Activated CD8-positive, alpha-beta T cell treated with anti-CD3 and anti-CD28 coated beads, Interleukin-2, amount 10 ng/mL, durations not matched to agents 7 days and 5 days (primary cell): ENCODE measurements around the gene PLBD1. TPM values are rescaled to one million over a fixed set of nuclear protein-coding genes. Genes with fewer than 3 reads are reported as not detected.
A peak's percentile ranks its signal among the peaks of the same experiment; 100 is the strongest.

Experiments
- ATAC-seq: fragments of 150-1000 bp; cut with Tn5 transposase; one replicate; pipeline ENCODE4 v1.10.0; 2021; ENCODE audit warnings: moderate library complexity
- CTCF ChIA-PET: fragments of 350-600 bp; sonication (Branson Sonifier 250); formaldehyde crosslinking; loops from one replicate; lab custom pipeline; 2021; ENCODE audit warnings: antibody characterized with exemption; lab: Charles Lee
- POLR2A ChIA-PET: fragments of 350-600 bp; sonication (Branson Sonifier 250); formaldehyde crosslinking; loops from one replicate; lab custom pipeline; 2021; ENCODE audit warnings: antibody characterized with exemption; lab: Charles Lee
- DNase-seq: peaks from one replicate; pipeline ENCODE4 v3.0.0-alpha.2; 2020
- H3K27ac Mint-ChIP-seq: one replicate; pipeline ENCODE4 v1.8.0; 2021; ENCODE audit warnings: mild to moderate bottlenecking, mixed read lengths
- H3K27me3 Mint-ChIP-seq: one replicate; pipeline ENCODE4 v1.8.0; 2021; ENCODE audit warnings: low read depth, mixed read lengths
- H3K36me3 Mint-ChIP-seq: one replicate; pipeline ENCODE4 v1.8.0; 2021; ENCODE audit warnings: low read depth, mixed read lengths
- H3K4me1 Mint-ChIP-seq: one replicate; pipeline ENCODE4 v1.8.0; 2021; ENCODE audit warnings: low read depth, mixed read lengths
- H3K4me3 Mint-ChIP-seq: one replicate; pipeline ENCODE4 v1.8.0; 2021; ENCODE audit warnings: mild to moderate bottlenecking, mixed read lengths
- H3K9me3 Mint-ChIP-seq: one replicate; pipeline ENCODE4 v1.8.0; 2022; ENCODE audit warnings: mixed read lengths; ENCODE audit not compliant: insufficient read depth
- total RNA-seq, 2 experiments: library from RNA; stranded (reverse); gene quantifications; one replicate each; pipeline ENCODE4 v1.2.3, GENCODE V29; 2021

Gene PLBD1
- total RNA-seq, 2 experiments from 2014 or later: not detected

- DNase-seq (no peak), ATAC-seq (no peak)
- Mint-ChIP-seq H3K36me3 (no peaks in the 10 kb centered on the region), H3K4me1 (no peaks in the 10 kb centered on the region), H3K4me3 (no peak overlapping the region), H3K27ac (no peak overlapping the region), H3K9me3 (no peaks in the 10 kb centered on the region), H3K27me3 (no peaks in the 10 kb centered on the region)
- ChIA-PET POLR2A (no interaction called here), CTCF (interaction anchor here (1.0 kb wide), 1 partner anchor 132 kb away, joined by 3 read pairs; no protein-coding TSS in a partner anchor)
Observed at GRCh38 chr12:14532152-14532551, 35.5 kb downstream of the PLBD1 start.

GRCh38 chr12:14525964-14526363 lies 41.7 kb downstream of the PLBD1 start:
- Mint-ChIP-seq H3K27me3 (no peaks in the 10 kb centered on the region), H3K36me3 (no peaks in the 10 kb centered on the region), H3K27ac (no peak overlapping the region), H3K4me1 (no peaks in the 10 kb centered on the region), H3K4me3 (no peak overlapping the region), H3K9me3 (peaks cover 28% of the 10 kb centered on the region)
- DNase-seq (no peak), ATAC-seq (no peak)
- ChIA-PET POLR2A (no interaction called here), CTCF (no interaction called here)

GRCh38 chr12:14521822-14522221 lies 45.9 kb downstream of the PLBD1 start:
- ChIA-PET CTCF (no interaction called here), POLR2A (no interaction called here)
- no peak for ATAC-seq
- no peak for DNase-seq
- H3K9me3 Mint-ChIP-seq: peaks cover 28% of the 10 kb centered on the region
- no peak overlapping the region for H3K4me3 Mint-ChIP-seq
- no peaks in the 10 kb centered on the region for H3K27me3 Mint-ChIP-seq
- H3K4me1 Mint-ChIP-seq: no peaks in the 10 kb centered on the region
- H3K36me3 Mint-ChIP-seq: no peaks in the 10 kb centered on the region
- no peak overlapping the region for H3K27ac Mint-ChIP-seq

GRCh38 chr12:14514946-14515345 lies 52.7 kb downstream of the PLBD1 start:
- H3K27ac Mint-ChIP-seq: no peak overlapping the region
- no peak overlapping the region for H3K4me3 Mint-ChIP-seq
- ATAC-seq: no peak
- CTCF ChIA-PET: no interaction called here
- DNase-seq: no peak
- no peaks in the 10 kb centered on the region for H3K36me3 Mint-ChIP-seq
- POLR2A ChIA-PET: no interaction called here
- H3K27me3 Mint-ChIP-seq: peaks cover 3% of the 10 kb centered on the region
- H3K4me1 Mint-ChIP-seq: no peaks in the 10 kb centered on the region
- no peaks in the 10 kb centered on the region for H3K9me3 Mint-ChIP-seq

- Mint-ChIP-seq H3K9me3 (no peaks in the 10 kb centered on the region), H3K27me3 (peaks cover 3% of the 10 kb centered on the region), H3K36me3 (no peaks in the 10 kb centered on the region), H3K4me1 (no peaks in the 10 kb centered on the region), H3K27ac (no peak overlapping the region), H3K4me3 (no peak overlapping the region)
- DNase-seq (no peak), ATAC-seq (no peak)
- CTCF ChIA-PET: interaction anchor here (0.6 kb wide), 2 partner anchors 11 to 77 kb away, joined by 3 read pairs; no protein-coding TSS in a partner anchor
- POLR2A ChIA-PET: no interaction called here
Observed at GRCh38 chr12:14514154-14514842, 53.4 kb downstream of the PLBD1 start.

- H3K27ac Mint-ChIP-seq: no peak overlapping the region
- no peak overlapping the region for H3K4me3 Mint-ChIP-seq
- H3K27me3 Mint-ChIP-seq: peaks cover 3% of the 10 kb centered on the region
- CTCF ChIA-PET: no interaction called here
- POLR2A ChIA-PET: no interaction called here
- ATAC-seq: no peak
- H3K9me3 Mint-ChIP-seq: no peaks in the 10 kb centered on the region
- DNase-seq: no peak
- H3K36me3 Mint-ChIP-seq: peaks cover 2% of the 10 kb centered on the region
- H3K4me1 Mint-ChIP-seq: no peaks in the 10 kb centered on the region
Observed at GRCh38 chr12:14510574-14510973, 57.1 kb downstream of the PLBD1 start.

- no peak overlapping the region for H3K4me3 Mint-ChIP-seq
- no peaks in the 10 kb centered on the region for H3K27me3 Mint-ChIP-seq
- ChIA-PET POLR2A (interaction anchor here (0.6 kb wide), 1 partner anchor 14 kb away, joined by 3 read pairs; no protein-coding TSS in a partner anchor), CTCF (interaction anchor here (1.7 kb wide), 1 partner anchor 268 kb away, joined by 4 read pairs; no protein-coding TSS in a partner anchor)
- ATAC-seq (no peak), DNase-seq (no peak)
- no peak overlapping the region for H3K27ac Mint-ChIP-seq
- H3K4me1 Mint-ChIP-seq: no peaks in the 10 kb centered on the region
- H3K9me3 Mint-ChIP-seq: no peaks in the 10 kb centered on the region
- peaks cover 29% of the 10 kb centered on the region for H3K36me3 Mint-ChIP-seq
Observed at GRCh38 chr12:14505626-14506596, 61.8 kb downstream of the PLBD1 start.

- no peak overlapping the region for H3K4me3 Mint-ChIP-seq
- H3K4me1 Mint-ChIP-seq: no peaks in the 10 kb centered on the region
- CTCF ChIA-PET: no interaction called here
Observed at GRCh38 chr12:14495326-14495725, 72.4 kb downstream of the PLBD1 start.

GRCh38 chr12:14482886-14483285 lies 84.8 kb downstream of the PLBD1 start:
- no peaks in the 10 kb centered on the region for H3K27me3 Mint-ChIP-seq
- ATAC-seq (no peak), DNase-seq (no peak)
- CTCF ChIA-PET: no interaction called here
- H3K4me1 Mint-ChIP-seq: no peaks in the 10 kb centered on the region
- H3K9me3 Mint-ChIP-seq: no peaks in the 10 kb centered on the region
- peaks cover 87% of the 10 kb centered on the region for H3K36me3 Mint-ChIP-seq
- POLR2A ChIA-PET: no interaction called here
- no peak overlapping the region for H3K27ac Mint-ChIP-seq
- H3K4me3 Mint-ChIP-seq: no peak overlapping the region

More at GRCh38 chr12:14495326-14495725, 72.4 kb downstream of the PLBD1 start:
- ATAC-seq (no peak), DNase-seq (no peak)
- Mint-ChIP-seq H3K9me3 (no peaks in the 10 kb centered on the region), H3K27ac (no peak overlapping the region), H3K36me3 (peaks cover 85% of the 10 kb centered on the region), H3K27me3 (no peaks in the 10 kb centered on the region)
- POLR2A ChIA-PET: no interaction called here

GRCh38 chr12:14482361-14482760 lies 85.3 kb downstream of the PLBD1 start:
- no peaks in the 10 kb centered on the region for H3K4me1 Mint-ChIP-seq
- no peak overlapping the region for H3K4me3 Mint-ChIP-seq
- CTCF ChIA-PET: no interaction called here
- no peaks in the 10 kb centered on the region for H3K9me3 Mint-ChIP-seq
- ATAC-seq (no peak), DNase-seq (no peak)
- POLR2A ChIA-PET: no interaction called here
- H3K36me3 Mint-ChIP-seq: peaks cover 84% of the 10 kb centered on the region
- peak overlapping the region; percentile 4 for H3K27ac Mint-ChIP-seq
- no peaks in the 10 kb centered on the region for H3K27me3 Mint-ChIP-seq

- ChIA-PET CTCF (no interaction called here), POLR2A (no interaction called here)
- Mint-ChIP-seq H3K4me3 (no peak overlapping the region), H3K9me3 (no peaks in the 10 kb centered on the region), H3K36me3 (peaks cover 79% of the 10 kb centered on the region), H3K27ac (no peak overlapping the region), H3K27me3 (no peaks in the 10 kb centered on the region), H3K4me1 (no peaks in the 10 kb centered on the region)
- ATAC-seq (no peak), DNase-seq (no peak)
Observed at GRCh38 chr12:14481201-14481600, 86.5 kb downstream of the PLBD1 start.

- Mint-ChIP-seq H3K4me1 (no peaks in the 10 kb centered on the region), H3K9me3 (peaks cover 14% of the 10 kb centered on the region), H3K4me3 (no peak overlapping the region), H3K27ac (no peak overlapping the region), H3K27me3 (no peaks in the 10 kb centered on the region), H3K36me3 (peaks cover 77% of the 10 kb centered on the region)
- ChIA-PET CTCF (no interaction called here), POLR2A (no interaction called here)
- no peak for DNase-seq
- ATAC-seq: no peak
Observed at GRCh38 chr12:14479004-14479403, 88.7 kb downstream of the PLBD1 start.
